ENCODE results near the gene TKTL2. TPM values are rescaled to one million over a fixed set of nuclear protein-coding genes. Genes with fewer than 3 reads are reported as not detected.

Gene TKTL2, protein sequence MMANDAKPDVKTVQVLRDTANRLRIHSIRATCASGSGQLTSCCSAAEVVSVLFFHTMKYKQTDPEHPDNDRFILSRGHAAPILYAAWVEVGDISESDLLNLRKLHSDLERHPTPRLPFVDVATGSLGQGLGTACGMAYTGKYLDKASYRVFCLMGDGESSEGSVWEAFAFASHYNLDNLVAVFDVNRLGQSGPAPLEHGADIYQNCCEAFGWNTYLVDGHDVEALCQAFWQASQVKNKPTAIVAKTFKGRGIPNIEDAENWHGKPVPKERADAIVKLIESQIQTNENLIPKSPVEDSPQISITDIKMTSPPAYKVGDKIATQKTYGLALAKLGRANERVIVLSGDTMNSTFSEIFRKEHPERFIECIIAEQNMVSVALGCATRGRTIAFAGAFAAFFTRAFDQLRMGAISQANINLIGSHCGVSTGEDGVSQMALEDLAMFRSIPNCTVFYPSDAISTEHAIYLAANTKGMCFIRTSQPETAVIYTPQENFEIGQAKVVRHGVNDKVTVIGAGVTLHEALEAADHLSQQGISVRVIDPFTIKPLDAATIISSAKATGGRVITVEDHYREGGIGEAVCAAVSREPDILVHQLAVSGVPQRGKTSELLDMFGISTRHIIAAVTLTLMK
- total RNA-seq (2014; rRNA removed; shearing (Covaris generic)) = not detected in 2 replicates

- no peak for DNase-seq (ENCODE audit: low spot score)
Measured at GRCh38 chr4:163473576-163473975, at the start of gene TKTL2. Gene TKTL2 (minus strand): TSS chr4:163473754. CDS start chr4:163473734, 20 bp downstream.

- no peak for DNase-seq (ENCODE audit: low spot score)
Measured at GRCh38 chr4:163515198-163515597, 41.6 kb upstream of the TKTL2 start.

DNA sequence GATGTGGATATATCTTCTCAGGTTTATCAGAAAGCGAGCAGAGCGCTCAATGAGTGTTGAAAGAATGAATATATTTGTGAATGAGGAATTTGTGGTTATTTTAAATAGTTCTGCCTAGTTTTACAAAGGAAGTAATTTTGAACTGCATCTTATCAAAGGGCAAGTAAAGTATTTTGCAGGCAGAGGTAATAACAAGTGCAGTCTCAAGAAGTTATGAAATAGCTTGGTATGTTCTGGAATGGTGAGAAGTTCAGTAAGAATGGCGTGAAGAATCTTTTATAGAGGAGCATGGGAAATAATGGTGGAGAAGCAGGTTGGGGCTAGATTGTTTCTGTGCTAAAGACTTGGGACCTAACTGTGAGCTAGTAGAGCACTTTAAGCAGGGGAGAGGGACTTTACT lies 31.8 kb upstream of the TKTL2 start:
- DNase-seq (ENCODE audit: low spot score) = no peak

GRCh38 chr4:163500586-163500985 lies 27.0 kb upstream of the TKTL2 start:
- DNase-seq (ENCODE audit: low spot score) = no peak

GRCh38 chr4:163495900-163496299 lies 22.3 kb upstream of the TKTL2 start:
- DNase-seq (ENCODE audit: low spot score) = no peak

- DNase-seq (ENCODE audit: low spot score) = peak; percentile 89
Measured at GRCh38 chr4:163494360-163495241, 21.0 kb upstream of the TKTL2 start, which contains the start of gene TMA16. Gene TMA16 (plus strand): TSS chr4:163494690. CDS start chr4:163494802, 112 bp downstream.

- DNase-seq (ENCODE audit: low spot score) = no peak
Measured at GRCh38 chr4:163493643-163494359, 20.2 kb upstream of the TKTL2 start.

- peak; percentile 5 for DNase-seq (ENCODE audit: low spot score)
Measured at GRCh38 chr4:163492951-163493504, 19.5 kb upstream of the TKTL2 start.

DNA sequence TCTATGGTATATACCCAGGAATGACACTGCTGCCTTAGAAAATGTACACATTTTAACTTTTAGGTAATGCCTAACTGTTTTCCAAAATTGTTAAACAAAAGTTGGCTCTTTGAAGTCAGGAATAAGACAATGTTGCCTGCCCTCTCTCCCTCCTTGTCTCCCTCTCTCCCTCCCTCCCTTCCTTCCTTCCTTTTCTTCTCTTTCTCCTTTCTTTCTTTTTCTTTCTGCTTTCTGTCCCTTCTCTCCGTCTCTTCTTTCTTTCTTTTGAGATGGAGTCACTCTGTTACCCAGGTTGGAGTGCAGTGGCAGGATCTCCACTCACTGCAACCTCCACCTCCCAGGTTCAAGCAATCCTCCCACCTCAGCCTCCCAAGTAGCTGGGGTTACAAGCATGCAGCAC lies 16.4 kb upstream of the TKTL2 start:
- DNase-seq (ENCODE audit: low spot score) = no peak

GRCh38 chr4:163486321-163486720 lies 12.8 kb upstream of the TKTL2 start:
- DNase-seq (ENCODE audit: low spot score) = no peak

DNA sequence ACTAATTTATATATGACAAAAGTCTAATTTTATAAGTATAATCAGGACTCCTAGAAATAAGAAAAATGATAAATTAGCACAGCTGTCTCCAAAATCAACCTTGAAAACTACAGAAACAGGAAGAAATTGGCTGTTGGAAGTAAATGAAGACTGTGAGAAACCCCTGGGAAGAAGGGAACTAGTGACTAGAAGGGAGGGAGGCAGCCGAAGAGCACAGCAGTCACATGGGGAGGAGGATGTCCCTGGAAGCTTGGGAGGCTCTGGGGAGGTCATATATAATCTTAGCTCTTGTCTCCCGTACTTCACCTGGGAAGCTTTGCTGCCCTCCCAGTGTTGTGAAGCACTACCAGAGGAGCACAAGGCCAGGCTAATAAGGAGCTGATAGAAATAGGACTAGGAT lies 12.0 kb upstream of the TKTL2 start:
- no peak for DNase-seq (ENCODE audit: low spot score)

GRCh38 chr4:163484906-163485305 lies 11.4 kb upstream of the TKTL2 start:
- peak; percentile 28 for DNase-seq (ENCODE audit: low spot score)

DNA sequence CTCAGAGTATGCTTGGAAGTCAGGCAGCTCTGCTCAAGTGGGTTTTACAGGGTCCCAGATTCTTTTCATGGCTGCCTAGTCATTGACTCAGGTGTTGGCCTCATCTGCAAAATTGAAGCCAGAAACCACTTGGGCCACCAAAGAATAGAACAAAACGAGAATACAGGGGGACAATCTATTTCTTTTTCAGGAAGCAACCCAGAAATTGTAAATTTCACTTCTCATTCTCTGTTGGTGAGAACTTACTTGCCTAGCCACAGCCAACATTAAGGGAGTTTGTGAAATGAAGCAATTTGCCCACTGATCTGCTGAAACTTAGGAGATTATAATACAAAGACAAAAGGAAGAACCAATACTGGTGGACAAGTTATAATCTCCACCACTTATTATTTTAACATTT lies 8.6 kb upstream of the TKTL2 start:
- no peak for DNase-seq (ENCODE audit: low spot score)

DNA sequence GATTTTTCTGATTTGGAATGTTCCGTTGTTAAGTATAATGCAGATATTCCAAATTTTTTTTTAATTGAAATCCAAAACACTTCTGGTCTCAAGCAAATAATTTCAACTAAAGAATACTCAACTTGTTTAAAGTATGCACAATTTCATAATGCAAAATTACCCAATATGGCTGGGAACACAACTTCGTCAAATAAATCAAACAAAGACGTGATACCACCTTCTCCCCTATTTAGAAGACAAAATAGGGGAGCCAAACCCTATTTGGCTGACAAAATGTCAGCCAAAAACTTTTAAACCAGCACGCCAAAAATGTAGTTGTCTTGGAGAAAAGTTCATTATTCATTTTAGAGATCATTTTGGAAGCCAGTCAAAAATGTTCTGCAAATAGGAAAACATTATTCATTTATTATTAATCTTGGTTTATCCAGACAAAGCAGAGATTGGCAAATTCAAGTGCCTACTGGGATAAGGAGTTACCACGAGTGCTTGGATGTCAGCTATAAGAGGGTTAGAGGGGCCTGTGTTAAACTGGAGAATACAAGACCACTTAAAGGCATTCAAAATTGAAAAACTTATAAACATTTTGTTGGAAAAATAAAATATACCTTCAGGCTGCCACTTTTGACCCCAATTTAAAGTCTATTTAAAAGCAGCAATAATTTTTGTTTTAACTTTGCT lies 3.3 kb upstream of the TKTL2 start:
- DNase-seq (ENCODE audit: low spot score) = no peak

GRCh38 chr4:163474027-163474426 lies 473 bp upstream of the TKTL2 start:
- no peak for DNase-seq (ENCODE audit: low spot score)

DNA sequence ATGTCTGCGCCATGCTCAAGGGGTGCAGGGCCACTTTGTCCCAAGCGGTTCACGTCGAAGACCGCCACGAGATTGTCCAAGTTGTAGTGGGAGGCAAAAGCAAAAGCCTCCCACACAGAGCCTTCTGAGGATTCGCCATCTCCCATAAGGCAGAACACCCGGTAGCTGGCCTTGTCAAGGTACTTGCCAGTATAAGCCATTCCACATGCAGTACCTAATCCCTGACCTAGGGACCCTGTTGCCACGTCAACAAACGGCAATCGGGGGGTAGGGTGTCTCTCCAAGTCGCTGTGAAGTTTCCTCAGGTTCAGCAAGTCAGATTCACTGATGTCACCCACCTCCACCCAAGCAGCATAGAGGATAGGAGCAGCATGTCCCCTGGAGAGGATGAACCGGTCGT lies 424 bp downstream of the TKTL2 start:
- no peak for DNase-seq (ENCODE audit: low spot score)

GRCh38 chr4:163470391-163470790 lies 3.2 kb downstream of the TKTL2 start:
- DNase-seq (ENCODE audit: low spot score) = no peak

- no peak for DNase-seq (ENCODE audit: low spot score)
Measured at GRCh38 chr4:163467082-163467770, 6.3 kb downstream of the TKTL2 start.

DNA sequence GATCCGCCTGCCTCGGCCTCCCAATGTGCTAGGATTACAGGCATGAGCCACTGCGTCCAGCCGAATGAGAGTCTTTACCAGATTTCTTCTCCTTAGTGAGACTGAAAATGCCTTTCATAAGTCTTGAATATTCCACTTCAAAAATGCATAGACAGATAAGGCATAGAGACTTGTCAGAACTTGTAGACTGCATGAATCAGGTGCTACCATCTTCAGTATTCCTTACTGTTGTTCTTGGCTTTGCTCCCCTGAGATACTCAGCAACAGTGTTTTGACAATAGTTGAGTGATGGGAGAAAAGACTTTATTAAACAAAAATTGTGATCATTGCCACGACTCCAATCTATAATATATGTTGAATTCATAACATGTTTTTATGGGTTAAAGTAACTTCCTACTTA lies 11.0 kb downstream of the TKTL2 start:
- DNase-seq (ENCODE audit: low spot score) = no peak

All from H4 (cell line).